Measurements from ENCODE around the gene ZNF684.
"Not testable (repeated sequence)": the region's sequence is repeated elsewhere in the genome, so short reads cannot be mapped to it uniquely, and the experiment has no call there.

Gene ZNF684

DNA sequence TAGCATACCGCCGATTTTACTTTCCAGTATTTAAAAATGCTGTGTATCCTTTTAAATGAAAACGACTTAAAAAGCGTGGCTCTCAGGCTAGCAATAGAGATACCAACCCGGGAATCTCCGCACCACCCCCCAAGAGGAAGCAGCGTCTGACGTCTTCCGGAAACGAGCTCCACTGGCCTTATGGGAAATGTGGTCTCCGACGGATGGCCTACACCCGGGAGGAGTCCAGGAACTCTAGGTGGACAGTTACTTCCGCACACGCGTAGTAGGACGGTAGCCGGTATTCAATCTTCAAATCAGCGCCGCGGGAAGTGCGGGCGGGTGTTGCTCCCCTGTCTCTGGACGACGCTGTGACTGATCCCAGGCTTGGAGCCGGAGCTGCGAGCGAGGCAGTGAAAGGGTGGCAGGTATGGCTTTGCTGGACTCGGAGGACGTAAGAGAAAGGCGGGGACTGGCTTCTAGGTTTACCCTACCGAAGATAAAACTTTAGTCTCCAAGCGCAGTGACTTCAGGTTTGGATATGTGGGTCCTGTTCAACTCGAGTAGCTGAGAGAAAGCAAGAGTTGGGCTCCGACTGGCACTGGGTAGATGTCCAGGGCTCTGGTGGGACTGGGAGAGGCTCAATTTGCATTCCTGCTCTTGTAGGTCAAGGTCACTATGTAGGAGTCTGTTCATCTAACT lies at the start of gene ZNF684:
TSS of gene ZNF684 (plus strand) at position 257 of the 681 bp plus-strand sequence. CDS start 1,530 bp downstream, outside the sequence.
- peak within 1 kb of the TSS; percentile 77 for H3K4me3 ChIP-seq (replicated peaks; ENCODE audit: low read depth, low read length)
- TF ChIP-seq, protein P1, sequence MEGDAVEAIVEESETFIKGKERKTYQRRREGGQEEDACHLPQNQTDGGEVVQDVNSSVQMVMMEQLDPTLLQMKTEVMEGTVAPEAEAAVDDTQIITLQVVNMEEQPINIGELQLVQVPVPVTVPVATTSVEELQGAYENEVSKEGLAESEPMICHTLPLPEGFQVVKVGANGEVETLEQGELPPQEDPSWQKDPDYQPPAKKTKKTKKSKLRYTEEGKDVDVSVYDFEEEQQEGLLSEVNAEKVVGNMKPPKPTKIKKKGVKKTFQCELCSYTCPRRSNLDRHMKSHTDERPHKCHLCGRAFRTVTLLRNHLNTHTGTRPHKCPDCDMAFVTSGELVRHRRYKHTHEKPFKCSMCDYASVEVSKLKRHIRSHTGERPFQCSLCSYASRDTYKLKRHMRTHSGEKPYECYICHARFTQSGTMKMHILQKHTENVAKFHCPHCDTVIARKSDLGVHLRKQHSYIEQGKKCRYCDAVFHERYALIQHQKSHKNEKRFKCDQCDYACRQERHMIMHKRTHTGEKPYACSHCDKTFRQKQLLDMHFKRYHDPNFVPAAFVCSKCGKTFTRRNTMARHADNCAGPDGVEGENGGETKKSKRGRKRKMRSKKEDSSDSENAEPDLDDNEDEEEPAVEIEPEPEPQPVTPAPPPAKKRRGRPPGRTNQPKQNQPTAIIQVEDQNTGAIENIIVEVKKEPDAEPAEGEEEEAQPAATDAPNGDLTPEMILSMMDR (IDR thresholded peaks at IDR 0.05; ENCODE audit: low read depth, low read length, missing control alignments): no peak

DNA sequence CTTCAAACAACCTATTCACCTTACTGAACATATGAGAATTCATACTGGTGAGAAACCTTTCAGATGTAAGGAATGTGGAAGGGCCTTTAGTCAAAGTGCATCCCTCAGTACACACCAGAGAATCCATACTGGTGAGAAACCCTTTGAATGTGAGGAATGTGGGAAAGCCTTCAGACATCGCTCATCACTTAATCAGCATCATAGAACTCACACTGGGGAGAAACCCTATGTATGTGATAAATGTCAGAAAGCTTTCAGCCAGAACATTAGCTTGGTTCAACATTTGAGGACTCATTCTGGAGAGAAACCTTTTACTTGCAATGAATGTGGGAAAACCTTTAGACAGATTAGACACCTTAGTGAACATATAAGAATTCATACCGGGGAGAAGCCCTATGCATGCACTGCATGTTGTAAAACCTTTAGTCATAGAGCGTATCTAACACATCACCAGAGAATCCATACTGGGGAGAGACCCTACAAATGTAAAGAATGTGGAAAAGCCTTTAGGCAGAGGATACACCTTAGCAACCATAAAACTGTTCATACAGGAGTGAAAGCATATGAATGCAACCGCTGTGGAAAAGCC lies 36.0 kb upstream of the ZNF684 start:
- no peak for DNase-seq (ENCODE audit: extremely low read depth, low read depth)
- no peak overlapping the region for H3K4me3 ChIP-seq (replicated peaks; ENCODE audit: low read depth, low read length)
- TF ChIP-seq, protein P1 (IDR thresholded peaks at IDR 0.05; ENCODE audit: low read depth, low read length, missing control alignments): no peak

More for the DNA sequence above, at the start of gene ZNF684:
- peak; percentile 91 for DNase-seq (ENCODE audit: extremely low read depth, low read depth)

- not testable (repeated sequence) for H3K4me3 ChIP-seq (replicated peaks; ENCODE audit: low read depth, low read length); DNase-seq (ENCODE audit: extremely low read depth, low read depth)
Measured at GRCh38 chr1:40502651-40503050, 28.8 kb upstream of the ZNF684 start.

GRCh38 chr1:40507973-40508372 lies 23.5 kb upstream of the ZNF684 start:
- no peak for DNase-seq (ENCODE audit: extremely low read depth, low read depth)
- TF ChIP-seq, protein P1 (IDR thresholded peaks at IDR 0.05; ENCODE audit: low read depth, low read length, missing control alignments): no peak
- H3K4me3 ChIP-seq (replicated peaks; ENCODE audit: low read depth, low read length): peak overlapping the region; percentile 72

- H3K4me3 ChIP-seq (replicated peaks; ENCODE audit: low read depth, low read length): peak within 1 kb of the TSS; percentile 72
- no peak for DNase-seq (ENCODE audit: extremely low read depth, low read depth)
- TF ChIP-seq, protein P1 (IDR thresholded peaks at IDR 0.05; ENCODE audit: low read depth, low read length, missing control alignments): no peak
Measured at GRCh38 chr1:40508375-40509341, 22.8 kb upstream of the ZNF684 start, which contains the start of gene EXO5. Gene EXO5, plus strand, starts transcription at chr1:40508767. Its CDS starts 5,778 bp downstream, at chr1:40514545.

GRCh38 chr1:40519517-40519916 lies 11.9 kb upstream of the ZNF684 start:
- TF ChIP-seq, protein P1 (IDR thresholded peaks at IDR 0.05; ENCODE audit: low read depth, low read length, missing control alignments): no peak
- no peak overlapping the region for H3K4me3 ChIP-seq (replicated peaks; ENCODE audit: low read depth, low read length)
- no peak for DNase-seq (ENCODE audit: extremely low read depth, low read depth)

Measured in HFF-Myc (cell line).